ENCODE measurements around the gene ABCF2. TPM values are rescaled to one million over a fixed set of nuclear protein-coding genes. Genes with fewer than 3 reads are reported as not detected.

ABCF2 gene
- total and polyA plus RNA-seq, 10 of the 15 experiments (the other 5 are each of a cell fraction or from before 2014, with no cell fraction given) = 29.3 to 76.3 (median 57.1) TPM

GRCh38 chr7:151235091-151235787 lies 8.2 kb upstream of the ABCF2 start:
- H3K9ac ChIP-seq (ENCODE audit: control insufficient read depth, insufficient read depth, low read length) = no peak overlapping the region
- CTCF ChIA-PET = interaction anchor here (4.8 kb wide), 1 partner anchor 8 kb away, joined by 52 read pairs; no protein-coding TSS in a partner anchor
- WGBS (ENCODE audit: insufficient coverage, insufficient replicate concordance, low lambda C conversion rate, missing lambda C conversion rate) = 97% methylated on average over 25 of the region's 28 CpGs
- BruUV-seq (replicated peaks) = no TSS peak
- peaks cover 5% of the 10 kb centered on the region for H3K4me1 ChIP-seq (ENCODE audit: control insufficient read depth, insufficient read depth, low read length)
- peaks cover 35% of the 10 kb centered on the region for H3K79me2 ChIP-seq (ENCODE audit: control insufficient read depth, insufficient read depth, low read length)
- SMC1A ChIA-PET (ENCODE audit: uncharacterized antibody, unreplicated experiment) = interaction anchor here (3.9 kb wide), 1 partner anchor 8 kb away, joined by 20 read pairs; no protein-coding TSS in a partner anchor
- POLR2A ChIA-PET = interaction anchor here (0.7 kb wide), 1 partner anchor 8 kb away, joined by 3 read pairs; no protein-coding TSS in a partner anchor
- no peaks in the 10 kb centered on the region for H4K20me1 ChIP-seq (ENCODE audit: control insufficient read depth, insufficient read depth)
- intact Hi-C loops (cut with micrococcal nuclease; ENCODE audit: unreplicated experiment) (no loop called here), in situ Hi-C loops (cut with MboI) (no loop called here)
- no peaks in the 10 kb centered on the region for H3K9me3 ChIP-seq (replicated peaks; ENCODE audit: control insufficient read depth, insufficient read depth, low read length)
- no peak overlapping the region for H3K27ac ChIP-seq (ENCODE audit: control insufficient read depth, insufficient read depth)
- H3K4me3 ChIP-seq = no peak overlapping the region
- DNase-seq (ENCODE audit: low read depth, low spot score) (no peak), ATAC-seq (no peak), FAIRE-seq (no peak)
- peaks cover 0 to 13% of the 10 kb centered on the region in 2 experiments; a peak in 3 of 4 replicates for H3K36me3 ChIP-seq (ENCODE audit: control insufficient read depth in 2 of 2, insufficient read depth in 2 of 2, low read length in 1 of 2)
- no peak overlapping the region for H3K4me2 ChIP-seq (ENCODE audit: control insufficient read depth, insufficient read depth)
- H3K27me3 ChIP-seq (replicated peaks in 1 of 2; ENCODE audit: control insufficient read depth in 2 of 2, insufficient read depth in 2 of 2, low read length in 1 of 2) = no peaks in the 10 kb centered on the region
- H2AFZ ChIP-seq (ENCODE audit: control insufficient read depth, low read depth, low read length) = no peak overlapping the region
- RAD21 ChIA-PET (ENCODE audit: unreplicated experiment) = no interaction called here
- TF ChIP-seq POLR2A (IDR thresholded peaks at IDR 0.05; ENCODE audit: low read depth, low read length) = peak; percentile 49; the same call in 1 of the 2 replicates
- TF ChIP-seq, protein P1, sequence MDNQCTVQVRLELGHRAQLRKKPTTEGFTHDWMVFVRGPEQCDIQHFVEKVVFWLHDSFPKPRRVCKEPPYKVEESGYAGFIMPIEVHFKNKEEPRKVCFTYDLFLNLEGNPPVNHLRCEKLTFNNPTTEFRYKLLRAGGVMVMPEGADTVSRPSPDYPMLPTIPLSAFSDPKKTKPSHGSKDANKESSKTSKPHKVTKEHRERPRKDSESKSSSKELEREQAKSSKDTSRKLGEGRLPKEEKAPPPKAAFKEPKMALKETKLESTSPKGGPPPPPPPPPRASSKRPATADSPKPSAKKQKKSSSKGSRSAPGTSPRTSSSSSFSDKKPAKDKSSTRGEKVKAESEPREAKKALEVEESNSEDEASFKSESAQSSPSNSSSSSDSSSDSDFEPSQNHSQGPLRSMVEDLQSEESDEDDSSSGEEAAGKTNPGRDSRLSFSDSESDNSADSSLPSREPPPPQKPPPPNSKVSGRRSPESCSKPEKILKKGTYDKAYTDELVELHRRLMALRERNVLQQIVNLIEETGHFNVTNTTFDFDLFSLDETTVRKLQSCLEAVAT (IDR thresholded peaks at IDR 0.05) = no peak

DNA sequence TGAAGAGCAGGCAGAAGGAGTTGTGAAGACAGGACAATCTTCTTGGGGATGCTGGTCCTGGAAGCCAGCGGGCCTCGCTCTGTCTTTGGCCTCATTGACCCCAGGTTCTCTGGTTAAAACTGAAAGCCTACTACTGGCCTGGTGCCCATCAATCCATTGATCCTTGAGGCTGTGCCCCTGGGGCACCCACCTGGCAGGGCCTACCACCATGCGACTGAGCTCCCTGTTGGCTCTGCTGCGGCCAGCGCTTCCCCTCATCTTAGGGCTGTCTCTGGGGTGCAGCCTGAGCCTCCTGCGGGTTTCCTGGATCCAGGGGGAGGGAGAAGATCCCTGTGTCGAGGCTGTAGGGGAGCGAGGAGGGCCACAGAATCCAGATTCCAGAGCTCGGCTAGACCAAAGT lies 6.8 kb upstream of the ABCF2 start:
- ChIA-PET SMC1A (ENCODE audit: uncharacterized antibody, unreplicated experiment) (interaction anchor here (3.9 kb wide), 1 partner anchor 9 kb away, joined by 20 read pairs; no protein-coding TSS in a partner anchor), POLR2A (no interaction called here), CTCF (interaction anchor here (1.2 to 4.8 kb wide), 3 partner anchors 10 to 206 kb away, joined by 3 to 52 read pairs (median 4); partner anchors contain the start of gene ABCB8), RAD21 (ENCODE audit: unreplicated experiment) (no interaction called here)
- no peaks in the 10 kb centered on the region for H3K9me3 ChIP-seq (replicated peaks; ENCODE audit: control insufficient read depth, insufficient read depth, low read length)
- DNase-seq (ENCODE audit: low read depth, low spot score) (no peak), ATAC-seq (no peak), FAIRE-seq (no peak)
- 85% methylated on average over 9 of the region's 9 CpGs for WGBS (ENCODE audit: insufficient coverage, insufficient replicate concordance, low lambda C conversion rate, missing lambda C conversion rate)
- H2AFZ ChIP-seq (ENCODE audit: control insufficient read depth, low read depth, low read length) = no peak overlapping the region
- H3K9ac ChIP-seq (ENCODE audit: control insufficient read depth, insufficient read depth, low read length) = peak overlapping the region; percentile 98
- peaks cover 35% of the 10 kb centered on the region for H3K79me2 ChIP-seq (ENCODE audit: control insufficient read depth, insufficient read depth, low read length)
- intact Hi-C loops (cut with micrococcal nuclease; ENCODE audit: unreplicated experiment) (no loop called here), in situ Hi-C loops (cut with MboI) (no loop called here)
- no peaks in the 10 kb centered on the region for H3K27me3 ChIP-seq (replicated peaks in 1 of 2; ENCODE audit: control insufficient read depth in 2 of 2, insufficient read depth in 2 of 2, low read length in 1 of 2)
- peaks cover 5% of the 10 kb centered on the region; the same call in 1 of the 2 replicates for H3K4me1 ChIP-seq (ENCODE audit: control insufficient read depth, insufficient read depth, low read length)
- BruUV-seq (replicated peaks) = no TSS peak
- H3K36me3 ChIP-seq (ENCODE audit: control insufficient read depth in 2 of 2, insufficient read depth in 2 of 2, low read length in 1 of 2) = peaks cover 0 to 11% of the 10 kb centered on the region in 2 experiments; a peak in 3 of 4 replicates
- H3K4me3 ChIP-seq = peak overlapping the region; percentile 86
- H3K27ac ChIP-seq (ENCODE audit: control insufficient read depth, insufficient read depth) = peak overlapping the region; percentile 88
- H3K4me2 ChIP-seq (ENCODE audit: control insufficient read depth, insufficient read depth) = peak overlapping the region; percentile 79
- H4K20me1 ChIP-seq (ENCODE audit: control insufficient read depth, insufficient read depth) = no peaks in the 10 kb centered on the region
- TF ChIP-seq CBFB (IDR thresholded peaks at IDR 0.05; ENCODE audit: low read depth) (no peak), TBL1XR1 (IDR thresholded peaks at IDR 0.05; ENCODE audit: low read depth, low read length) (no peak), ATF2 (IDR thresholded peaks at IDR 0.05; ENCODE audit: low read length) (no peak), ETV6 (conservative IDR thresholded peaks at IDR 0.05 in 1 of 2, IDR thresholded peaks at IDR 0.05 in 1 of 2; ENCODE audit: borderline replicate concordance in 1 of 2, low read depth in 1 of 2) (no peak), RUNX3 (IDR thresholded peaks at IDR 0.05; ENCODE audit: low read length) (no peak)
- TF ChIP-seq, protein P2, sequence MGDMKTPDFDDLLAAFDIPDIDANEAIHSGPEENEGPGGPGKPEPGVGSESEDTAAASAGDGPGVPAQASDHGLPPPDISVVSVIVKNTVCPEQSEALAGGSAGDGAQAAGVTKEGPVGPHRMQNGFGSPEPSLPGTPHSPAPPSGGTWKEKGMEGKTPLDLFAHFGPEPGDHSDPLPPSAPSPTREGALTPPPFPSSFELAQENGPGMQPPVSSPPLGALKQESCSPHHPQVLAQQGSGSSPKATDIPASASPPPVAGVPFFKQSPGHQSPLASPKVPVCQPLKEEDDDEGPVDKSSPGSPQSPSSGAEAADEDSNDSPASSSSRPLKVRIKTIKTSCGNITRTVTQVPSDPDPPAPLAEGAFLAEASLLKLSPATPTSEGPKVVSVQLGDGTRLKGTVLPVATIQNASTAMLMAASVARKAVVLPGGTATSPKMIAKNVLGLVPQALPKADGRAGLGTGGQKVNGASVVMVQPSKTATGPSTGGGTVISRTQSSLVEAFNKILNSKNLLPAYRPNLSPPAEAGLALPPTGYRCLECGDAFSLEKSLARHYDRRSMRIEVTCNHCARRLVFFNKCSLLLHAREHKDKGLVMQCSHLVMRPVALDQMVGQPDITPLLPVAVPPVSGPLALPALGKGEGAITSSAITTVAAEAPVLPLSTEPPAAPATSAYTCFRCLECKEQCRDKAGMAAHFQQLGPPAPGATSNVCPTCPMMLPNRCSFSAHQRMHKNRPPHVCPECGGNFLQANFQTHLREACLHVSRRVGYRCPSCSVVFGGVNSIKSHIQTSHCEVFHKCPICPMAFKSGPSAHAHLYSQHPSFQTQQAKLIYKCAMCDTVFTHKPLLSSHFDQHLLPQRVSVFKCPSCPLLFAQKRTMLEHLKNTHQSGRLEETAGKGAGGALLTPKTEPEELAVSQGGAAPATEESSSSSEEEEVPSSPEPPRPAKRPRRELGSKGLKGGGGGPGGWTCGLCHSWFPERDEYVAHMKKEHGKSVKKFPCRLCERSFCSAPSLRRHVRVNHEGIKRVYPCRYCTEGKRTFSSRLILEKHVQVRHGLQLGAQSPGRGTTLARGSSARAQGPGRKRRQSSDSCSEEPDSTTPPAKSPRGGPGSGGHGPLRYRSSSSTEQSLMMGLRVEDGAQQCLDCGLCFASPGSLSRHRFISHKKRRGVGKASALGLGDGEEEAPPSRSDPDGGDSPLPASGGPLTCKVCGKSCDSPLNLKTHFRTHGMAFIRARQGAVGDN (IDR thresholded peaks at IDR 0.05) = no peak
